K562 (cell line): ENCODE measurements around the gene IFT81.

Experiments
- CREB1 ChIP-seq, 2 experiments: sonication (generic) in 1 of 2; formaldehyde crosslinking in 1 of 2; IDR thresholded peaks; 2 replicates each; pipeline versions ENCODE4 v1.6.1 to v1.8.0; 2012 to 2022; ENCODE audit warnings: inconsistent platforms in 1 of 2, mild to moderate bottlenecking in 1 of 2, missing genetic modification reagents in 1 of 2, moderate library complexity in 1 of 2
- EZH2 ChIP-seq: IDR thresholded peaks from 2 replicates; pipeline ENCODE4 v1.6.1; 2012; ENCODE audit warnings: low read depth, mild to moderate bottlenecking, inconsistent platforms, low read length, borderline replicate concordance
- GTF2E2 ChIP-seq: fragments of 200-800 bp; sonication (Bioruptor generic); IDR thresholded peaks from 2 replicates; pipeline ENCODE4 v1.6.1; 2016; ENCODE audit warnings: missing genetic modification characterization, missing compliant biosample characterization
- NFYB ChIP-seq: IDR thresholded peaks from 2 replicates; pipeline ENCODE4 v1.6.1; 2011; ENCODE audit warnings: mild to moderate bottlenecking, moderate library complexity; ENCODE audit not compliant: insufficient read length; ENCODE audit errors: extremely low read depth
- POLR2AphosphoS5 ChIP-seq: IDR thresholded peaks from 2 replicates; pipeline ENCODE4 v1.6.1; 2011; ENCODE audit warnings: mild to moderate bottlenecking, low read depth, low read length, moderate library complexity; ENCODE audit not compliant: control insufficient read depth, insufficient read depth
- SP2 ChIP-seq: IDR thresholded peaks from 2 replicates; pipeline ENCODE4 v1.6.1; 2011; ENCODE audit warnings: mild to moderate bottlenecking, low read depth, low read length, moderate library complexity; ENCODE audit not compliant: poor library complexity, severe bottlenecking; ENCODE audit errors: extremely low read depth
- TAF1 ChIP-seq: IDR thresholded peaks from 2 replicates; pipeline ENCODE4 v1.6.1; 2011; ENCODE audit warnings: mild to moderate bottlenecking, low read length, moderate library complexity; ENCODE audit not compliant: insufficient read depth, control insufficient read depth, severe bottlenecking; ENCODE audit errors: extremely low read depth

GRCh38 chr12:110112335-110112660 lies 11.9 kb upstream of the IFT81 start:
- TF ChIP-seq POLR2AphosphoS5 (no peak), EZH2 (no peak), GTF2E2 (tag) (no peak), NFYB (no peak), CREB1 (IDR thresholded peaks at IDR 0.05) (no peak), CREB1 (CRISPR knock-in tag; IDR thresholded peaks at IDR 0.05) (no peak), SP2 (no peak), TAF1 (no peak)
